HepG2 (cell line): ENCODE results near the gene CCNL1. TPM values are rescaled to one million over a fixed set of nuclear protein-coding genes. Genes with fewer than 3 reads are reported as not detected.

Source experiments
- ARID2 ChIP-seq: sonication (generic); formaldehyde crosslinking; IDR thresholded peaks from 2 replicates; pipeline ENCODE4 v1.8.1; 2022; ENCODE audit warnings: mild to moderate bottlenecking, missing genetic modification reagents, borderline replicate concordance
- ATF7-NPFF ChIP-seq: sonication (generic); formaldehyde crosslinking; IDR thresholded peaks from 2 replicates; pipeline ENCODE4 v1.8.1; 2023; ENCODE audit warnings: mild to moderate bottlenecking, low read depth, missing genetic modification reagents, moderate library complexity
- BCL6 ChIP-seq: IDR thresholded peaks from 2 replicates; pipeline ENCODE4 v1.6.1; 2016; ENCODE audit warnings: missing genetic modification reagents, missing compliant biosample characterization
- BHLHE40 ChIP-seq: IDR thresholded peaks from 2 replicates; pipeline ENCODE4 v1.6.1; 2011; ENCODE audit warnings: low read length, improper control_type of control experiment
- EHMT2 ChIP-seq: fragments of 200-600 bp; sonication (generic); IDR thresholded peaks from 2 replicates; pipeline ENCODE4 v1.7.0; 2017; ENCODE audit warnings: antibody characterized with exemption, low read depth, low read length, borderline replicate concordance
- ELF1 ChIP-seq: sonication (generic); formaldehyde crosslinking; IDR thresholded peaks from 2 replicates; pipeline ENCODE4 v1.4.0; 2020; ENCODE audit warnings: missing genetic modification reagents
- FOXP1 ChIP-seq, 2 experiments: fragments of 450-650 bp in 1 of 2; IDR thresholded peaks; 2 replicates each; pipeline ENCODE4 v1.6.1; 2017 to 2018; ENCODE audit warnings: antibody characterized with exemption in 1 of 2
- GATAD1 ChIP-seq: IDR thresholded peaks from 2 replicates; pipeline ENCODE4 v1.6.1; 2016; ENCODE audit warnings: missing genetic modification reagents, missing compliant biosample characterization
- GFI1 ChIP-seq: sonication (generic); formaldehyde crosslinking; IDR thresholded peaks from 2 replicates; pipeline ENCODE4 v1.5.0; 2020; ENCODE audit warnings: missing genetic modification reagents, mild to moderate bottlenecking, borderline replicate concordance
- MAFG ChIP-seq: sonication (generic); formaldehyde crosslinking; IDR thresholded peaks from 2 replicates; pipeline ENCODE4 v1.5.1; 2020; ENCODE audit warnings: mild to moderate bottlenecking, missing genetic modification reagents
- MEIS1 ChIP-seq: sonication (generic); formaldehyde crosslinking; IDR thresholded peaks from 2 replicates; pipeline ENCODE4 v1.9.0; 2021; ENCODE audit warnings: mild to moderate bottlenecking, missing genetic modification reagents, moderate library complexity, borderline replicate concordance
- NCOA5 ChIP-seq: sonication (generic); formaldehyde crosslinking; IDR thresholded peaks from 2 replicates; pipeline ENCODE4 v1.4.0; 2020; ENCODE audit warnings: missing genetic modification reagents
- RAD21 ChIP-seq: fragments of 450-650 bp; formaldehyde crosslinking; IDR thresholded peaks from 2 replicates; pipeline ENCODE4 v1.5.0; 2020; ENCODE audit warnings: mild to moderate bottlenecking
- RBAK ChIP-seq: sonication (generic); formaldehyde crosslinking; IDR thresholded peaks from 2 replicates; pipeline ENCODE4 v1.5.1; 2020; ENCODE audit warnings: mild to moderate bottlenecking, missing genetic modification reagents
- RFX3 ChIP-seq: IDR thresholded peaks from 2 replicates; pipeline ENCODE4 v1.6.1; 2016; ENCODE audit warnings: missing biosample characterization, missing genetic modification reagents
- SIN3B ChIP-seq: fragments of 150-350 bp; IDR thresholded peaks from 2 replicates; pipeline ENCODE4 v1.6.1; 2014; ENCODE audit warnings: low read length
- SNAPC2 ChIP-seq: sonication (generic); formaldehyde crosslinking; IDR thresholded peaks from 2 replicates; pipeline ENCODE4 v1.8.1; 2022; ENCODE audit warnings: mild to moderate bottlenecking, missing genetic modification reagents
- TCF7 ChIP-seq: sonication (generic); IDR thresholded peaks from 2 replicates; pipeline ENCODE4 v1.6.1; 2016; ENCODE audit warnings: antibody characterized with exemption, low read depth
- XRCC5 ChIP-seq: fragments of 200-400 bp; formaldehyde crosslinking; optimal IDR thresholded peaks from 2 replicates; pipeline ENCODE3; 2017; ENCODE audit warnings: mild to moderate bottlenecking, low read length
- ZC3H13 ChIP-seq: sonication (generic); formaldehyde crosslinking; IDR thresholded peaks from 2 replicates; pipeline ENCODE4 v1.8.1; 2023; ENCODE audit warnings: mild to moderate bottlenecking, missing genetic modification reagents, moderate library complexity
- ZKSCAN1 ChIP-seq: fragments of 150-350 bp; IDR thresholded peaks from 2 replicates; pipeline ENCODE4 v1.6.1; 2014; ENCODE audit warnings: low read length
- ZNF501 ChIP-seq: sonication (generic); formaldehyde crosslinking; IDR thresholded peaks from 2 replicates; pipeline ENCODE4 v1.5.1; 2020; ENCODE audit warnings: mild to moderate bottlenecking, moderate library complexity, missing genetic modification reagents
- polyA plus RNA-seq, 8 experiments: library from polyadenylated mRNA; depleted of rRNA in 3 of 8; stranded (reverse) in 7 of 8; unstranded in 1 of 8; fragments of >200 nt; fragmentation: Illumina TruSeq in 4 of 8; extraction: Trizol in 4 of 8; gene quantifications; 2 replicates each; pipeline versions ENCODE4 v1.2.1 to v1.2.3, GENCODE V29; 2011 to 2016; ENCODE audit warnings: low read depth in 4 of 8, missing spikeins in 1 of 8, mixed read lengths in 1 of 8; ENCODE audit not compliant: insufficient read depth in 1 of 8
- total RNA-seq, 5 experiments: library from RNA; depleted of rRNA; stranded (reverse); fragments of >200 nt; fragmentation: Illumina TruSeq; extraction: Trizol; gene quantifications; 2 replicates each; pipeline ENCODE4 v1.2.3, GENCODE V29; 2016; ENCODE audit warnings: low read depth in 1 of 5
- TF ChIP-seq, protein P1 (sequence below): sonication (generic); formaldehyde crosslinking; IDR thresholded peaks from 2 replicates; pipeline ENCODE4 v1.5.0; 2020; ENCODE audit warnings: missing genetic modification reagents
- TF ChIP-seq, protein P2 (sequence below): sonication (generic); formaldehyde crosslinking; conservative IDR thresholded peaks from 2 replicates; pipeline ENCODE4 v1.4.0; 2020; ENCODE audit warnings: missing genetic modification reagents
- TF ChIP-seq, protein P3 (sequence below): sonication (generic); formaldehyde crosslinking; IDR thresholded peaks from 2 replicates; pipeline ENCODE4 v1.4.0; 2020; ENCODE audit warnings: missing genetic modification reagents
- TF ChIP-seq, protein P4 (sequence below): sonication (generic); formaldehyde crosslinking; IDR thresholded peaks from 2 replicates; pipeline ENCODE4 v1.8.0; 2022; ENCODE audit warnings: mild to moderate bottlenecking, missing genetic modification reagents, borderline replicate concordance

The CCNL1 gene
- total and polyA plus RNA-seq, 2 of the 13 experiments (the other 11 are each of a cell fraction or from before 2014, with no cell fraction given), result 151 to 303 TPM

DNA sequence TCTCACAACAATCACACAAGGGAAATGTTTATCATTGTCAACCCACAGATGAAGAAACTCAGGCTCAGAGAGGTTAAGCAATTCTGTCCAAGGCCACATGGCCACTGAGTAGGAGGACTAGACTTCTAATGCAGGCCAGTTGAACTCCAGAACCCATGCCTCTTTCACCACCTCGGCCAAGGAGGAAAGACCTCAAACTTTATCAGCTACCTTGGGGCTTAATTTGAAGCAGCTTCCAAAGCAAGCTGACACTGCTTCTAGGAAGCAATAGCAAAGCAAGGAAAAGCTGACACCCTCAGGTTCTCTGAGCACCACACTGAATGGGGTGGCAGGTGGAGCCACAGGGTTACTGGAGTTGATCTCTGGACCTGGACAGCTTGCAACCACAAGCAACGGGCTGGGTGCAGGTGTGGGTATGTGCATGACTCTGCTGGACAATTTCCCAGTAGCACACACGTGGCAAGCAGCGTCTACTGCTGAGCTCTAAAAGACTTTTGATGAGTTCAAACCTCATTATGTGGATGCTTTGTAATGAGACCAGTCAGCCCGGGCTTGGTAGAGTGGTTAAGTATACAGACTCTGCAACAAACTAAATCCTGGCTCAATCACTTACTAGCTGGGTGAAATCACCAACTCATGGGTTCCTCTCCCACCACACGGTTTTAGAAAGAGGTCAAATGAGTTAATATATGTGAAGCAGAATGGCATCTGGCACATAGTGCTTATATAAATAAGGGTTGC lies 23.1 kb downstream of the CCNL1 start (continued):
- TF ChIP-seq, protein P1, sequence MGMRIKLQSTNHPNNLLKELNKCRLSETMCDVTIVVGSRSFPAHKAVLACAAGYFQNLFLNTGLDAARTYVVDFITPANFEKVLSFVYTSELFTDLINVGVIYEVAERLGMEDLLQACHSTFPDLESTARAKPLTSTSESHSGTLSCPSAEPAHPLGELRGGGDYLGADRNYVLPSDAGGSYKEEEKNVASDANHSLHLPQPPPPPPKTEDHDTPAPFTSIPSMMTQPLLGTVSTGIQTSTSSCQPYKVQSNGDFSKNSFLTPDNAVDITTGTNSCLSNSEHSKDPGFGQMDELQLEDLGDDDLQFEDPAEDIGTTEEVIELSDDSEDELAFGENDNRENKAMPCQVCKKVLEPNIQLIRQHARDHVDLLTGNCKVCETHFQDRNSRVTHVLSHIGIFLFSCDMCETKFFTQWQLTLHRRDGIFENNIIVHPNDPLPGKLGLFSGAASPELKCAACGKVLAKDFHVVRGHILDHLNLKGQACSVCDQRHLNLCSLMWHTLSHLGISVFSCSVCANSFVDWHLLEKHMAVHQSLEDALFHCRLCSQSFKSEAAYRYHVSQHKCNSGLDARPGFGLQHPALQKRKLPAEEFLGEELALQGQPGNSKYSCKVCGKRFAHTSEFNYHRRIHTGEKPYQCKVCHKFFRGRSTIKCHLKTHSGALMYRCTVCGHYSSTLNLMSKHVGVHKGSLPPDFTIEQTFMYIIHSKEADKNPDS (CRISPR knock-in tag), result peak; percentile 90
- TF ChIP-seq ATF7-NPFF (CRISPR knock-in tag), result 0 out of 2 replicates have a peak, but pooled peaks have one; percentile 62
- 0 out of 2 replicates have a peak, but pooled peaks have one; percentile 33 for TF ChIP-seq SNAPC2 (CRISPR knock-in tag)
- no peak for TF ChIP-seq MAFG
- no peak for TF ChIP-seq NCOA5 (CRISPR knock-in tag)
- no peak for TF ChIP-seq RAD21 (CRISPR knock-in tag)
- TF ChIP-seq RBAK (CRISPR knock-in tag), result no peak
- TF ChIP-seq ARID2 (CRISPR knock-in tag), result no peak
- TF ChIP-seq ZC3H13 (CRISPR knock-in tag), result no peak
- TF ChIP-seq ZNF501 (CRISPR knock-in tag), result no peak
- peak; percentile 44; the same call in 1 of the 2 replicates for TF ChIP-seq BHLHE40
- peak; percentile 80; the same call in 1 of the 2 replicates for TF ChIP-seq EHMT2
- TF ChIP-seq BCL6 (CRISPR knock-in tag), result no peak; the same call in none of the 2 replicates
- TF ChIP-seq ZKSCAN1, result no peak
- TF ChIP-seq RFX3 (CRISPR knock-in tag), result no peak
- TF ChIP-seq SIN3B, result no peak
- no peak for TF ChIP-seq TCF7
- TF ChIP-seq GFI1 (CRISPR knock-in tag), result peak; percentile 45; the same call in 1 of the 2 replicates
- TF ChIP-seq, protein P2, sequence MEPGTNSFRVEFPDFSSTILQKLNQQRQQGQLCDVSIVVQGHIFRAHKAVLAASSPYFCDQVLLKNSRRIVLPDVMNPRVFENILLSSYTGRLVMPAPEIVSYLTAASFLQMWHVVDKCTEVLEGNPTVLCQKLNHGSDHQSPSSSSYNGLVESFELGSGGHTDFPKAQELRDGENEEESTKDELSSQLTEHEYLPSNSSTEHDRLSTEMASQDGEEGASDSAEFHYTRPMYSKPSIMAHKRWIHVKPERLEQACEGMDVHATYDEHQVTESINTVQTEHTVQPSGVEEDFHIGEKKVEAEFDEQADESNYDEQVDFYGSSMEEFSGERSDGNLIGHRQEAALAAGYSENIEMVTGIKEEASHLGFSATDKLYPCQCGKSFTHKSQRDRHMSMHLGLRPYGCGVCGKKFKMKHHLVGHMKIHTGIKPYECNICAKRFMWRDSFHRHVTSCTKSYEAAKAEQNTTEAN (CRISPR knock-in tag), result peak; percentile 41; the same call in 1 of the 2 replicates
- 0 out of 2 replicates have a peak, but pooled peaks have one; percentile 51 for TF ChIP-seq GATAD1 (CRISPR knock-in tag)
- TF ChIP-seq ELF1 (CRISPR knock-in tag), result 0 out of 2 replicates have a peak, but pooled peaks have one; percentile 8
- peak; percentile 51 for TF ChIP-seq XRCC5
- TF ChIP-seq, protein P3, sequence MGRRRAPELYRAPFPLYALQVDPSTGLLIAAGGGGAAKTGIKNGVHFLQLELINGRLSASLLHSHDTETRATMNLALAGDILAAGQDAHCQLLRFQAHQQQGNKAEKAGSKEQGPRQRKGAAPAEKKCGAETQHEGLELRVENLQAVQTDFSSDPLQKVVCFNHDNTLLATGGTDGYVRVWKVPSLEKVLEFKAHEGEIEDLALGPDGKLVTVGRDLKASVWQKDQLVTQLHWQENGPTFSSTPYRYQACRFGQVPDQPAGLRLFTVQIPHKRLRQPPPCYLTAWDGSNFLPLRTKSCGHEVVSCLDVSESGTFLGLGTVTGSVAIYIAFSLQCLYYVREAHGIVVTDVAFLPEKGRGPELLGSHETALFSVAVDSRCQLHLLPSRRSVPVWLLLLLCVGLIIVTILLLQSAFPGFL (CRISPR knock-in tag), result no peak
- 0 out of 2 replicates have a peak, but pooled peaks have one; percentile 54 for TF ChIP-seq MEIS1 (CRISPR knock-in tag)
- TF ChIP-seq, protein P4, sequence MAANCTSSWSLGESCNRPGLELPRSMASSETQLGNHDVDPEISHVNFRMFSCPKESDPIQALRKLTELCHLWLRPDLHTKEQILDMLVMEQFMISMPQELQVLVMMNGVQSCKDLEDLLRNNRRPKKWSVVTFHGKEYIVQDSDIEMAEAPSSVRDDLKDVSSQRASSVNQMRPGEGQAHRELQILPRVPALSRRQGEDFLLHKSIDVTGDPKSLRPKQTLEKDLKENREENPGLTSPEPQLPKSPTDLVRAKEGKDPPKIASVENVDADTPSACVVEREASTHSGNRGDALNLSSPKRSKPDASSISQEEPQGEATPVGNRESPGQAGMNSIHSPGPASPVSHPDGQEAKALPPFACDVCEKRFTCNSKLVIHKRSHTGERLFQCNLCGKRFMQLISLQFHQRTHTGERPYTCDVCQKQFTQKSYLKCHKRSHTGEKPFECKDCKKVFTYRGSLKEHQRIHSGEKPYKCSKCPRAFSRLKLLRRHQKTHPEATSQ (CRISPR knock-in tag), result no peak
- 0 out of 2 replicates have a peak, but pooled peaks have one; percentile 20 for TF ChIP-seq FOXP1 (IDR thresholded peaks at IDR 0.05)
- peak; percentile 52 for TF ChIP-seq FOXP1 (CRISPR knock-in tag; IDR thresholded peaks at IDR 0.05)
